NCI-H82 treated with DMSO at 0.1 percent for 48 hours (cell line): Measurements from ENCODE around the gene TBCB.
"Not testable (repeated sequence)": the region's sequence is repeated elsewhere in the genome, so short reads cannot be mapped to it uniquely, and the experiment has no call there.

Source experiments
- DNase-seq: peaks from one replicate; lab custom pipeline; 2025; ENCODE audit not compliant: unreplicated experiment; lab: John Stamatoyannopoulos, UW

The TBCB gene

DNA sequence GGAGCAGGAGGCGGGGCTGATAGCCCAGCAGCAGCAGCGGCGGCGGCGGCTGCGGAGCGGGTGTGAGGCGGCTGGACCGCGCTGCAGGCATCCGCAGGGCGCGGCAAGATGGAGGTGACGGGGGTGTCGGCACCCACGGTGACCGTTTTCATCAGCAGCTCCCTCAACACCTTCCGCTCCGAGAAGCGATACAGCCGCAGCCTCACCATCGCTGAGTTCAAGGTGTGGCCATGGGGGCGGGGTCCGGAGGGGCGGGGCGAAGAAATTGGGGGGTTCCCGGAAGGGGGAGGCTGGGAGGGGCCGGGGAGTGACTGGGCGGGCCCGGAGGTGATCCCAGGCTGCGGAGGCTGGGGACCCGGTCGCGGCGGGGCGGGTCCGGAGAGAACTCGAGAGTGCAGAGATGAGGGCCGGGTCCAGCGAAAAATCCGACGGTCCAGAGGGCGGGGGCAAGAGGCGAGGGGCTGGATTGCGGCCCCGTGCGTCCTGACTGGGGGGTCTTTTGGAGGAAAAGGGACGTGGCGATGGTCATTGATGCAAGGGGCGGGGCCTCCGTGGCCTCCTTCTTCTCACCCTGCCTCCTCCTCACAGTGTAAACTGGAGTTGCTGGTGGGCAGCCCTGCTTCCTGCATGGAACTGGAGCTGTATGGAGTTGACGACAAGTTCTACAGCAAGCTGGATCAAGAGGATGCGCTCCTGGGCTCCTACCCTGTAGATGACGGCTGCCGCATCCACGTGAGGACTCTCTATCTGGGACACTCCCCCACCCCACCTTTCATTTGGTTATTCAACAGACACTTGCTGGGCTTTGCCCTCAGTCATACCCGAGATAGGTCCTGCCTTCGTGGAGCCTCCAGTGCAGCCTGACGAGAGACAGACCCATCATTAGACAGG is at the start of gene TBCB:
TBCB (plus strand) TSS at position 16 of the 891 bp plus-strand sequence; CDS start at position 109, 93 bp downstream.
- DNase-seq, result no peak

GRCh38 chr19:36067681-36068080 is 47.6 kb upstream of the TBCB start:
- no peak for DNase-seq

DNA sequence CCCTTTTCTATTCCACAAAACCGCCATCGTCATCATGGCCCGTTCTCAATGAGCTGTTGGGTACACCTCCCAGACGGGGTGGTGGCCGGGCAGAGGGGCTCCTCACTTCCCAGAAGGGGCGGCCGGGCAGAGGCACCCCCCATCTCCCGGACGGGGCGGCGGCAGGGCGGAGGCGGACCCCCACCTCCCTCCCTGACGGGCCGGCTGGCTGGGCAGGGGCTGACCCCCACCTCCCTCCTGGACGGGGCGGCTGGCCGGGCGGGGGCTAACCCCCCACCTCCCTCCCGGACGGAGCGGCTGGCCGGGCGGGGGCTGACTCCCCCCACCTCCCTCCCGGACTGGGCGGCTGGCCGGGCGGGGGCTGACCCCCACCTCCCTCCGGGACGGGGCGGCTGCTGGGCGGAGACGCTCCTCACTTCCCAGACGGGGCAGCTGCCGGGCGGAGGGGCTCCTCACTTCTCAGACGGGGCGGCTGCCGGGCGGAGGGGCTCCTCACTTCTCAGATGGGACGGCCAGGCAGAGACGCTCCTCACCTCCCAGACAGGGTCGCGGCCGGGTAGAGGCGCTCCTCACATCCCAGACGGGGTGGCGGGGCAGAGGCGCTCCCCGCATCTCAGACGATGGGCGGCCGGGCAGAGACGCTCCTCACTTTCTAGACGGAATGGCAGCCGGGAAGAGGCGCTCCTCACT is 46.3 kb upstream of the TBCB start:
- DNase-seq, result not testable (repeated sequence)

GRCh38 chr19:36072081-36072480 is 43.2 kb upstream of the TBCB start:
- DNase-seq, result no peak

DNA sequence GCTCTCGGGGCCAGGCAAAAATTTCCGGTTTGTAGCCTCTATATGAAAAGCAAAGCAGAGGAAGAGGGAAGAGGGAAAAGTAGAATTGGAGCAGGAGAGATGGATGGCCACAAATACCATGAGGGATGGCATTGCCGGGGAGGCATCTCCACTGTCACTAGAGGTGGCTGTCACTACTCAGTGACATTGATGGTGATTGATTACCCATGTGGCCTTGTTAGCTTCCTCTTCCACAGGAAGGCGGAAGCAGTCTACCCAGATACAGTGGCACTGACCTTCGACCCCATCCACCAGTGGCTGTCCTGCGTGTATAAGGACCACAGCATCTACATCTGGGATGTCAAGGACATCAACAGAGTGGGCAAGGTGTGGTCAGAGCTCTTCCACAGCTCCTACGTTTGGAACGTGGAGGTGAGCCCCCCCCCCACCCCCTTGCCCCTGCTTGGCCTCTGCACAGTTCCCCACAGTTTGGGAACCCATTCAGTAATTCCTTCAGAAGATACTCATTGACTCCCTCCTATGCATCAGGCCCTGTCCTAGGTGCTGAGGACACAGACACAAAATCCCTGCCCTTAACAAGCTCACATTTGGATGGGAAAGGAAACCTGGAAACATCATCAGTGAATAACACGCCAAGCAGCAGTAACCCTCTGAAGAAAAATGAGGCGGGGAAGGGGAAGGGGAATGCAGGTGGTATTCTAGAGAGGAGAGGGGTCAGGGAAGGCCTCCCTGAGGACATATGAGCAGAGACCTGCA is 42.0 kb upstream of the TBCB start:
- DNase-seq, result no peak

DNA sequence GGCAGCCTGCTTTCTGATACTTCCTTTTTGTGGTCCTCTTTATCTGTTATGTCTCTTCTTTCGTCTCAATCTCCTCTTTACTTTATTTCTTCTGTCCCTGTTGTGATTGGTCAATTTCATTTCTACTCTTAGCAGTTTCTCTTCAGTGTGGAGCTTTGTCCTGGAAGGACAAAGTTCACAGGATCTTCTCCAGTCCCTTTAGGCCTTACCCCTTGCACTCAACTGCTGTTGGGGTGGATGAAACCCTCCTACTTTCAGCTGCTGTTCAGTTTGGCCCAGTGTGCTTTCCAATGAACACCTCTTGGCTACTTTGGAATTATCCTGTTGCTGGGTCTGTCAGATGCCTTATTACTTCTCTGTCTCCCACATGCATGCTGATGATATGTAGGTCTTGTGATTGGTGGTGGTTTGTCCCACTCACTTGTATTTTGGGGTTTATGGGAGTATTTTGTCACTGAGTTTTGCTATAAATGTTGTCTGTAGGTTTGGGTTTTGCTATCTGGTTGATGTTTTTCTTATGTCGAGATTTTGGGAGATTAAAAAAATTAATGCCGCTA is 35.8 kb upstream of the TBCB start:
- no peak for DNase-seq

- DNase-seq, result no peak
Measured at GRCh38 chr19:36081385-36081784, 33.9 kb upstream of the TBCB start.

- DNase-seq, result no peak
Measured at GRCh38 chr19:36081894-36082293, 33.4 kb upstream of the TBCB start.

- DNase-seq, result no peak
Measured at GRCh38 chr19:36082916-36083315, 32.4 kb upstream of the TBCB start.

GRCh38 chr19:36084231-36085009 is 30.8 kb upstream of the TBCB start:
- no peak for DNase-seq

DNA sequence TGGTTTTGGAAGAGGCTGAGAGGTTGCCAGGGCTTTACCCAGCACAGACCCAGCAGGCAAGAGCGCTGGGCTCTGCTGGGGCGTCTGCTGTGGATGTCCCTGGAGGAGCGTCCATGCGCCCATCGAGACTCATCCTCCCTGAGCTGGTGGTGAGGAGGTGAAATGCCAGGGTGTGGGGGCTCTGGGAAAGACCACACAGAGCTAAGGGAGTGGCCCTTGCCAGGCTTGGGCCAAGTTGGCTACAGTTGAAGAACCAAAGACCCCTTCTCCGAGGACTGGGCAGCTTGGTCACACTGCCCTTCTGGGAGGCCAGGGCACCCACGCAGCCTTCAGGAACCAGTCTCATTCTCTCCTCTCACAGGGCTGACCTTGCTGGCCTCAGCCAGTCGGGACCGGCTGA is 28.9 kb upstream of the TBCB start:
- DNase-seq, result no peak

GRCh38 chr19:36089847-36090246 is 25.4 kb upstream of the TBCB start:
- DNase-seq, result no peak

DNA sequence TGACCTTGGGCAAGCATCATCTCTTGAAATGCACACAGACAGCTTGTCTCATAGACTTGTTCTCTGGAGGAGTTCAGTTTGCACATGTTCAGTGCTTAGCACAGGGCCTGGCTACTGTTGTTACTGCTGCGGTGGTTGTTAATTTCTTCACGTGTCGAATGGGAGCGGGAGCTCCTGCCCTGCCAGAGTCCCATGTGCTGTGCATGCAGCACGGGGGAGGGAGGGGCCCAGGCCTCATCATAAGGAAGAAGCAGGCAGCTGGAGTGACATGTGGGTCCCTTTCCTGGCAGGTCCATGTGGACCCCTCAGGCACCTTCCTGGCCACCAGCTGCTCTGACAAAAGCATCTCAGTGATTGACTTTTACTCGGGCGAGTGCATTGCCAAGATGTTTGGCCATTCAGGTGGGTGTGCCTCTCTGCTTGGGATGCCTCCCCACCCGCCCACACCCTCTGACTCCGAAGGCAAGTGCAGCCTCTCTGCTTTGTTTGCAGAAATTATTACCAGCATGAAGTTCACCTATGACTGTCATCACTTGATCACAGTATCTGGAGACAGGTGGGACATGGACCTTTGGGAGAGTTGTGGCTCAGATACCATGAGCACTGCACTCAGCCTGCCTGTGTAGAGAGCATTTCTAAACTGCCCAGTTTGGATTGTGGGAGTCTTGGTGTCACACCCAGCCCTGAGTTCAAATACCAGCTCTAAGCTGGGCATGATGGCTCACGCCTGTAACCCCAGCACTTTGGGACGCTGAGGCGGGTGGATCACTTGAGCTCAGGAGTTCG is 24.2 kb upstream of the TBCB start:
- no peak for DNase-seq

GRCh38 chr19:36092566-36092965 is 22.7 kb upstream of the TBCB start:
- DNase-seq, result no peak

DNA sequence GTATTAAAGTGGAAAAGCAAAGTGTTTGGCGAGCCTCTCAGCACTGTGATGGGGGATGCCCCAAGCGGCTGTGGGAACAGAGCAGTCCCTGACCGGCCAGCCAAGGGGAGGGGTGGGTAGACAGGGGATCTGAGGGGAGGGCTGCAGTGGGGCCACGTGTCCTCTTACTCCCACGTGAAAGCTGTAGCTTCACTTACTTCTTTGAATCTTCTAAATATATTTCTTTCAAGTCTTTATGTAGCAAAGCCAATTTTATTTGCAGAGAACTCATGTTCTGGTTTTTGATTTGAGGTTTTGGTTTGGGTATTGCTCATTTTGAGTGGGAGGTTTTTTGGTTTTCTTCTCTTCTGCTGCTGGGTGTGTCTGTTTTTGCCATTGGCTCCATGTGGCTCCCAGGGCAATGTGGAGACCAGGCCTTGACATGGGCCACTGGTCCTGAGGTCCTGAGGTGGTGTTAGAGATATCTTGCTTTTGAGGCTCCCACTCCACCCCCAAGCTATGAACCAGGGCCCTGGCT is 22.1 kb upstream of the TBCB start:
- DNase-seq, result no peak

GRCh38 chr19:36093687-36094086 is 21.6 kb upstream of the TBCB start:
- DNase-seq, result no peak

DNA sequence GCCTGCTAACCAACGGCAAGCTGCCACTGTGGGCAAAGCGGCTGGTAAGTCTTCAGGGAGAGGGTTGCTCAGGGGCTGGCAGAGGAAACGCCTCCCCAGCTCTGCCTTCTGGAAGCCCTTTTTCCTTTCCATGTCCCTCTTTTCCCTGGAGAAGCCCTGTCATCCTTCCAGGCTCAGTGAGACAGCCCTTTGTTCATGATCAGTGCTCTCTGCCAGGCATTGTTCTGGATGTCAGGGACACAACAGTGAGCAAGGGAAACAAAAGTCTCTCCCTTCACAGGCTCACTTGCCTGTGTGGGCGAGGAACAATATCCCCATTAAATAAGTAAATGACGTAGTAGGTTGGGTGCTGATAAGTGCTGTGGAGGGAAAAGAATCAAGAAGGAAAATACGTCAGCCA is 18.2 kb upstream of the TBCB start:
- DNase-seq, result no peak

GRCh38 chr19:36099166-36099785 is 16.0 kb upstream of the TBCB start:
- DNase-seq, result no peak

GRCh38 chr19:36100476-36100875 is 14.8 kb upstream of the TBCB start:
- no peak for DNase-seq
